NT2/D1 (cell line): ENCODE measurements around the gene GPM6B.

Source experiments
- SUZ12 ChIP-seq: IDR thresholded peaks from 2 replicates; pipeline ENCODE4 v1.6.1; 2011; ENCODE audit not compliant: insufficient read length, insufficient read depth; ENCODE audit errors: extremely low read depth
- YY1 ChIP-seq: IDR thresholded peaks from 2 replicates; pipeline ENCODE4 v1.6.1; 2011; ENCODE audit not compliant: insufficient read length, insufficient read depth
- ZNF274 ChIP-seq: IDR thresholded peaks from 2 replicates; pipeline ENCODE4 v1.6.1; 2011; ENCODE audit warnings: mild to moderate bottlenecking, low read depth, low read length

GRCh38 chrX:13741695-13742094 lies 75.2 kb downstream of the GPM6B start:
- TF ChIP-seq SUZ12 (no peak), ZNF274 (no peak), YY1 (no peak)
